PC-9 (cell line): Measurements from ENCODE around the gene GSN.

Source experiments
- CTCF ChIP-seq: fragments of 200-600 bp; sonication (generic); conservative IDR thresholded peaks from 2 replicates; pipeline ENCODE4 v1.6.1; 2017; ENCODE audit warnings: mixed run types, antibody characterized with exemption, mild to moderate bottlenecking, moderate library complexity
- EZH2 ChIP-seq: fragments of 200-600 bp; sonication (generic); IDR thresholded peaks from 2 replicates; pipeline ENCODE4 v1.8.0; 2017; ENCODE audit warnings: antibody characterized with exemption, low read depth

DNA sequence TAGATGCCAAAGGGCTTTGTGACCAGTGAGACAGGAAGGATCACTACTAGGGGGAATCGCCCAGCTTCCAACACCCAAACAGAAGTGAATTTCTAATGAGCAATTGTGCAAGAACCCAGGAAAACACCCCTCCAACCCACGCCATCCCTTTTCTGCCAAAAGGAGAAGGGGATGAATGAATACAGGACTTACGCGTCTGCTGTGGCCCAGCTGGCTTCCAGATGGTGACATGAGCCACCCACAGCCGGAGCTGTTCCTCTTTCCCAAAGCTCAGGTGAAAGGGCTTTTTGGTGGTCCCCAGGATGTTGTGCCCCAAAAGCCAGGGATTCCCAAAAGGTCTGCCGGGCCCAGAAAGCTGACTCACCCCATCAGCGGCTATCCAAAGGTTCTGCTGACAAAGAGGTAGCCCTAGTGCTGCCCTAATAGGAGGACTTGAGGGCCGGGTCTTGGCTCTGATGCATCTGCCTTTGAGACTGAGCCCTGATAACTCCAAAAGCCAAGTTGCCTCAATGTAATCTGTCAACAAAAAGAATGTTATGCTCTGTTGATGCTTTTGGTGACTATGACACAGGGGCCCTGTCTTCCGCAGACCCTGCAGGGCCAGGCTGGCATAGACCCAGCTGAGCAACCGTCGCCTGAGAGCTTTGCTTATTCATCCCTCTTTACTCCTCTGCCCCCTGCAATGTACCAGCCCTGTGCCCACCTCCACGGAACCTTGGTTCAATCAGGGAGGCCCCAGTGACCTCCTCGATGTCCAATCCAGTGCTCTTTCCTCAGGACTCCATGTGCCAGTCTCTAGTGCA, 14.5 kb downstream of the GSN start:
- no peak for TF ChIP-seq CTCF
- no peak for TF ChIP-seq EZH2
